Neutrophil (primary cell): Measurements from ENCODE around the gene FOSL2.

Experiments used
- H3K27ac ChIP-seq: fragments of 200-600 bp; sonication (generic); 2 replicates; pipeline ENCODE4 v1.5.1; 2016; ENCODE audit warnings: mild to moderate bottlenecking, moderate library complexity
- H3K27me3 ChIP-seq: fragments of 200-600 bp; sonication (generic); 2 replicates; pipeline ENCODE4 v1.6.0; 2016; ENCODE audit warnings: mild to moderate bottlenecking
- H3K36me3 ChIP-seq: fragments of 200-600 bp; sonication (generic); 2 replicates; pipeline ENCODE4 v1.5.1; 2017
- H3K4me1 ChIP-seq, 2 experiments: fragments of 200-600 bp in 1 of 2; sonication (generic) in 1 of 2; 1 replicate in 1 of 2; 2 replicates in 1 of 2; pipeline versions ENCODE4 v1.5.1 to v1.6.1; 2013 to 2016; ENCODE audit warnings: low read depth in 1 of 2, low read length in 1 of 2, mild to moderate bottlenecking in 1 of 2, moderate library complexity in 1 of 2; ENCODE audit not compliant: control insufficient read depth in 1 of 2, insufficient read depth in 1 of 2
- H3K4me3 ChIP-seq, 2 experiments: fragments of 200-600 bp in 1 of 2; sonication (generic) in 1 of 2; 1 replicate in 1 of 2; 2 replicates in 1 of 2; pipeline ENCODE4 v1.5.1; 2013 to 2016; ENCODE audit warnings: low read depth in 1 of 2, low read length in 1 of 2, mild to moderate bottlenecking in 1 of 2, moderate library complexity in 1 of 2
- H3K9me3 ChIP-seq: fragments of 200-600 bp; sonication (generic); 2 replicates; pipeline ENCODE4 v1.5.1; 2016
- CTCF ChIP-seq: fragments of 200-600 bp; sonication (generic); IDR thresholded peaks from 2 replicates; pipeline ENCODE4 v1.5.1; 2016; ENCODE audit warnings: antibody characterized with exemption

Gene FOSL2

GRCh38 chr2:28373854-28374253 lies 18.8 kb upstream of the FOSL2 start:
- Histone ChIP-seq H3K36me3 (no peaks in the 10 kb centered on the region), H3K4me3 (no peak overlapping the region), H3K4me1 (peaks cover 14 to 17% of the 10 kb centered on the region in 2 experiments), H3K27ac (no peak overlapping the region), H3K27me3 (peaks cover 28% of the 10 kb centered on the region), H3K9me3 (no peaks in the 10 kb centered on the region)
- no peak for TF ChIP-seq CTCF

GRCh38 chr2:28374331-28374730 lies 18.3 kb upstream of the FOSL2 start:
- H3K27me3 ChIP-seq = peaks cover 28% of the 10 kb centered on the region
- no peak overlapping the region for H3K27ac ChIP-seq
- TF ChIP-seq CTCF = no peak
- no peaks in the 10 kb centered on the region for H3K36me3 ChIP-seq
- H3K9me3 ChIP-seq = no peaks in the 10 kb centered on the region
- no peak overlapping the region for H3K4me3 ChIP-seq
- peaks cover 19% of the 10 kb centered on the region in 2 experiments for H3K4me1 ChIP-seq

- peaks cover 26 to 28% of the 10 kb centered on the region in 2 experiments for H3K4me1 ChIP-seq
- peaks cover 28% of the 10 kb centered on the region for H3K27me3 ChIP-seq
- H3K4me3 ChIP-seq = no peak overlapping the region
- no peaks in the 10 kb centered on the region for H3K36me3 ChIP-seq
- no peaks in the 10 kb centered on the region for H3K9me3 ChIP-seq
- TF ChIP-seq CTCF = no peak
- no peak overlapping the region for H3K27ac ChIP-seq
Measured at GRCh38 chr2:28375236-28375635, 17.4 kb upstream of the FOSL2 start.

- H3K36me3 ChIP-seq = no peaks in the 10 kb centered on the region
- H3K27ac ChIP-seq = no peak overlapping the region
- no peak for TF ChIP-seq CTCF
- no peaks in the 10 kb centered on the region for H3K9me3 ChIP-seq
- no peak overlapping the region for H3K4me3 ChIP-seq
- peaks cover 28% of the 10 kb centered on the region for H3K27me3 ChIP-seq
- peaks cover 33 to 35% of the 10 kb centered on the region in 2 experiments for H3K4me1 ChIP-seq
Measured at GRCh38 chr2:28375742-28376631, 16.7 kb upstream of the FOSL2 start.

- Histone ChIP-seq H3K4me3 (no peak overlapping the region), H3K4me1 (peaks cover 45 to 48% of the 10 kb centered on the region in 2 experiments), H3K27me3 (peaks cover 24% of the 10 kb centered on the region), H3K27ac (peak overlapping the region; percentile 78), H3K9me3 (no peaks in the 10 kb centered on the region), H3K36me3 (no peaks in the 10 kb centered on the region)
- no peak for TF ChIP-seq CTCF
Measured at GRCh38 chr2:28377195-28377816, 15.4 kb upstream of the FOSL2 start.
